Measurements from ENCODE around the gene BNC1. TPM values are rescaled to one million over a fixed set of nuclear protein-coding genes. Genes with fewer than 3 reads are reported as not detected.
"Not testable (repeated sequence)": the region's sequence is repeated elsewhere in the genome, so short reads cannot be mapped to it uniquely, and the experiment has no call there.

Gene BNC1
- total RNA-seq, 1 donor from 2014 or later, result 3.1 TPM

GRCh38 chr15:83230242-83230641, 54.2 kb downstream of the BNC1 start:
- Histone ChIP-seq H3K9me3 (no peaks in the 10 kb centered on the region), H3K27me3 (no peaks in the 10 kb centered on the region), H3K4me3 (no peak overlapping the region), H3K4me1 (no peaks in the 10 kb centered on the region), H3K27ac (no peak overlapping the region), H3K36me3 (no peaks in the 10 kb centered on the region)
- TF ChIP-seq CTCF (IDR thresholded peaks at IDR 0.05), result no peak
- DNase-seq (no peak), ATAC-seq (no peak)
- intact Hi-C loops (cut with DNase I), result no loop called here

GRCh38 chr15:83225449-83225848, 59.0 kb downstream of the BNC1 start:
- H3K4me3 ChIP-seq, result no peak overlapping the region
- intact Hi-C loops (cut with DNase I), result no loop called here
- no peaks in the 10 kb centered on the region for H3K36me3 ChIP-seq
- no peak overlapping the region for H3K27ac ChIP-seq
- ATAC-seq (no peak), DNase-seq (no peak)
- no peaks in the 10 kb centered on the region for H3K4me1 ChIP-seq
- H3K9me3 ChIP-seq, result no peaks in the 10 kb centered on the region
- H3K27me3 ChIP-seq, result no peaks in the 10 kb centered on the region
- no peak for TF ChIP-seq CTCF (IDR thresholded peaks at IDR 0.05)

GRCh38 chr15:83221781-83222180, 62.7 kb downstream of the BNC1 start:
- H3K27ac ChIP-seq; ATAC-seq; H3K4me3 ChIP-seq; intact Hi-C loops (cut with DNase I); H3K27me3 ChIP-seq; H3K9me3 ChIP-seq; DNase-seq; H3K36me3 ChIP-seq; H3K4me1 ChIP-seq: not testable (repeated sequence)

- TF ChIP-seq CTCF (IDR thresholded peaks at IDR 0.05), result no peak
- ATAC-seq (no peak), DNase-seq (no peak)
- no peaks in the 10 kb centered on the region for H3K4me1 ChIP-seq
- no peak overlapping the region for H3K4me3 ChIP-seq
- no peaks in the 10 kb centered on the region for H3K36me3 ChIP-seq
- no peaks in the 10 kb centered on the region for H3K9me3 ChIP-seq
- no peaks in the 10 kb centered on the region for H3K27me3 ChIP-seq
- H3K27ac ChIP-seq, result no peak overlapping the region
- intact Hi-C loops (cut with DNase I), result no loop called here
These were observed 65.4 kb downstream of the BNC1 start for GRCh38 chr15:83219026-83219425.

- Histone ChIP-seq H3K27ac (no peak overlapping the region), H3K4me3 (no peak overlapping the region), H3K36me3 (no peaks in the 10 kb centered on the region), H3K27me3 (no peaks in the 10 kb centered on the region), H3K9me3 (no peaks in the 10 kb centered on the region), H3K4me1 (no peaks in the 10 kb centered on the region)
- ATAC-seq (no peak), DNase-seq (no peak)
- intact Hi-C loops (cut with DNase I), result no loop called here
- no peak for TF ChIP-seq CTCF (IDR thresholded peaks at IDR 0.05)
These were observed 69.2 kb downstream of the BNC1 start for GRCh38 chr15:83215306-83215705.

- intact Hi-C loops (cut with DNase I), result no loop called here
These were observed 73.8 kb downstream of the BNC1 start for GRCh38 chr15:83210619-83211018.

More at GRCh38 chr15:83210619-83211018, 73.8 kb downstream of the BNC1 start:
- H3K4me1 ChIP-seq, result peaks cover 1% of the 10 kb centered on the region
- no peak overlapping the region for H3K4me3 ChIP-seq
- TF ChIP-seq CTCF (IDR thresholded peaks at IDR 0.05), result no peak
- no peaks in the 10 kb centered on the region for H3K9me3 ChIP-seq
- H3K36me3 ChIP-seq, result no peaks in the 10 kb centered on the region
- no peak overlapping the region for H3K27ac ChIP-seq
- ATAC-seq, result no peak
- no peak for DNase-seq
- H3K27me3 ChIP-seq, result peaks cover 5% of the 10 kb centered on the region
